HG03108 (cell line): Measurements from ENCODE around the gene SCML1.
"Not testable (repeated sequence)": the region's sequence is repeated elsewhere in the genome, so short reads cannot be mapped to it uniquely, and the experiment has no call there.

ENCODE experiments used
- ATAC-seq: cut with Tn5 transposase; IDR thresholded peaks from one replicate; pipeline ENCODE4 v1.9.1; 2021; ENCODE audit warnings: moderate library complexity; ENCODE audit not compliant: unreplicated experiment

Gene SCML1

DNA sequence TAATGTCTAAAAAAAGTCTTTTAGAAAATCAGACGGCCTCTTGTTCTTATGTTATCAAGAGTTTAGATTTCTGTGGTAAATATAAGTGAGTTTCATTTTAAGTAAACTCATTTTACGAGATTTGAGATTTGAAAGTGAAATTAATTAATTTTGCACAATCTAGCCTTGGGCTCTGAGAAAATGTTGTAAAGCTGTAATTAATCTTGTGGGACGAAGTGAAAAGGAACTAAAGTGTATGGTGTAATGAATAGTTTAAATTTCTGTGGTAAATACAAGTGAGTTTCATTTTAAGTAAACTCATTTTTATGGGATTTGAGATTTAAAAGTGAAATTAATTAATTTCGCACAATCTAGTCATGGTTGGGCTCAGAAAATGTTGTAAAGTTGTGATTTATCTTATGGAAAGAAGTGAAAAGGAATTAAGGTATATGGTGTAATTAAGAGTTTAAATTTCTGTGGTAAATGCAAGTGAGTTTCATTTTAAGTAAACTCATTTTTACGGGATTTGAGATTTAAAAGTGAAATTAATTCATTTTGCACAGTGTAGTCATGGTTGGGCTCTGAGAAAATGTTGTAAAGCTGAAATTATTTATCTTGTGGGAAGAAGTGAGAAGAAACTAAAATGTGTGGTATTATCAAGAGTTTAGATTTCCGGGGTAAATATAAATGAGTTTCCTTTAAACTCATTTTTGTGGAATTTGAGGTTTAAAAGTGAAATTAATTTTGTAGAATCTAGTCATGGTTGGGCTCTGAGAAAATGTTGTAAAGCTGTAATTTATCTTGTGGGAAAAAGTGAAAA lies 1.6 kb downstream of the SCML1 start:
- no peak for ATAC-seq

DNA sequence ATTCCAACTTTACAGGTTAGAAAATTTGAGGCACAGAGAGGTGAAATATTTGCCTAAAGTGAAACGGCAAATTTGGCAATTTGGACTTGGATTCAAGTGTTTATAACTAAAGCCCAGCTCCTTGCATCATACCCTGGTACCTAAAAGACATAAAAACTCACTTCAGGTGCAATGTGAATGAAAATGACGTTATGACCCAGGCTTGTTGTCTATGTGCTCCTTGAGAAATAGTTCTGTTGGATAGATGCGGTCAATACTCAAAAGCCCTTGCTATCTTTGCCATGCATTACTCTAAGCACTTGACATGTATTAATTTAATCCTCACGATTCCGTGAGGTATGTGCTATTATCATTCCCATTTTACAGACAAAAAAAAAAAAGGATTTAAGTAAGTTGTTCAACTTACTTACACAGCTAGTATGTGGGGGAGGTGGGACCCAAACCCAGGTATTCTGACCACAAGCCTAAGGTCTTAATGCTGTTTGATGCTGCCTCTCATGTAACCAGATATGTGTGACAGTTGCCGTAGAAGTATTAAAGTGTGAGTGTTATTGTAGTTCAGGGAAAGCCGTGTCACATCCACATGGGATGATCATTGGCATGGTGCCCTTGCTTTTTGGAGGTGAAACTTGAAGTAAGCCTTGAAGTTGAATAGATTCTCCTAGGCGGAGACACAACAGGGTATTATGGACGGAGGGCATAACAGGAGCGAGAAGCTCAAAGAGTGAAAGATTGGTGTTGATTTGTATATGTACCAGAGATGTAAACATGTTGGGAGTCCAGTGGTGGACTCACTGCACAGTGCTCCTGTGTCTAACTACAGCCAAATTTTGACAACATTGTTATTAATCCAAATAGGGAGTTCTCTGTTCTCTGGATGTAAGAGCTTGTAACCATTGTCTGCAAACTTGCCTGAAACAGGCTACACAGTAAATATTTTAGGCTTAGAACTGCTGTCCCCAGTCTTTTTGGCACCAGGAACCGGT lies 3.1 kb downstream of the SCML1 start:
- no peak for ATAC-seq

DNA sequence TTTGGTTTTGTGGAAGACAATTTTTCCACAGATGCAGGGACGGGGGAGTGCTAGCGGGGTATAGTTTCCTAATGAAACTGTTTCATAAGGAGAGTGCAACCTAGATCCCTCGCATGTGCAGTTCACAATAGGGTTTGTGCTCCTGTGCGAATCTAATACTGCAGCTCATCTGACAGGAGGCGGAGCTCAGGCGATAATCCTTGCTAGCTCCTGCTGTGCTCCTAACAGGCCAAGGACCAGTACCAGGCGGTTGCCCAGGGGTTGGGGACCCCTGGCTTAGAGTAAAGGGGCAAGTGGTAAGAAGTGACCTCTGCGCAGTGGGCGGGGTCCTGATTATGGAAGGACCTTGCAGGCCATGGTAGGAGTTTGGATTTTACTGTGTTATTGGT lies 3.8 kb downstream of the SCML1 start:
- no peak for ATAC-seq

DNA sequence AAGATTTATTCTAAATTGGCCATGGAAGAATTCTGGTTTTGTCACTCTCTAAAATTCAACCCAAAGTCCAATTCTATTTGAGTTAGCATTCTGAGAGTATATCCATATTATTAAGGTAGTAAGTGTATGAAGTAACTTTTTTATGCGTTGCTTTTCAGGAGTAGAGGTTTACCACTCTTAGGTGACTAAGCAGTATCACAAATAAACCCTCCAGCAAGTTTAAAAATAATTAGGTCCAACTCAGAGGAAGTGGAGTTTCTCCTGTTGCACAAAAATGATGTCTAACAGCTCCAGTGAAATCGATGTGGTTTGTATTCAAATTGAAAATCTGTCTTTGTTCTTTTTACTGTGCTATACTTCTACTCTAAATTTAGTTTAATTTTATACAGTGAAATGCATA lies 6.6 kb downstream of the SCML1 start:
- ATAC-seq: no peak

DNA sequence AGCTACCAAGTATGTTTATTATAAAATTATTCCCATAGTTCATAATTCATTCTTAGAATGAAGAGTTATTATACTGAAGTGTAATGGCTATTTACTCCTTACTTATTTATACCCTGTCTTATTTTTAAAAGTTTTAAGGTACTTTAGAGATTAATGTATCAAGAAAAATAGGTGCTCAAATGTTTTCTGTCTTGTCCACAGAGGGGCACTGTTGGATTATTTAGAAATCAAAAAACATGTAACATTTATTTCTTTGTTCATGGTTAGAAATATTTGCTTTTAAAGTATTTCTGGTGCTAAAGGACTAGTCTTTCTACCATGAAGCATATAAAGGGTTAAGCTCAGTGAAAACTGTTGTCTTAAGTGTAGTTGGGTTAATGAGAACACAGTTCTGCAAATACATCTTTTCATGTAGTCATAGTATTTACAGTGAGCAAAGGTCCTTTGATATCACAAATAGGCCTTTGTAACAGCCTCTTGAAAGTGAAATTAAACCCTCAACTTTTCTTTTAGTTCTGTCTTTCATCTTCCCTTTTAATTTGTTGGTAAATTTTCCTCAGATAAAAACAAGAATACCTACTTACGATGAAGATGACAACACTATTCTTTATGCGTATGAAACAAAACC lies 7.7 kb downstream of the SCML1 start:
- ATAC-seq: no peak

DNA sequence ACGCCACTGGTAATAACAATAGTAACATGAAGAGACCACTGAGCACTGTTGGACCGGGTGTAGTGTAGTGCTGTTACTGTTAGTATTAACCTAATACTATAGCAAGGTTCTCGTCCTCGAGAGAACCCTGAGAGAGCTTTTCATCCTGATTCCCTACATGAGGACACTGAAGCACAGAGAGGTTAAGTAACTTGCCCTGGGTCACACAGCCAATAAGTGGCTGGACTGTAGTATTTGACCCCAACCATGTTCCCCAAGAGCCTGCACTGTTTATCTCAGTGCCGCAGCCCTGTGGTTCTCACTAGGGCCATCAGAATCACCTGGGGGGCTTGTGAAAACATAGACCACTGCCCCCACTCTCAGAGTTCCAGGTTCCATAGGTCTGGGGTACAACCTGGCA lies 10.4 kb downstream of the SCML1 start:
- no peak for ATAC-seq

DNA sequence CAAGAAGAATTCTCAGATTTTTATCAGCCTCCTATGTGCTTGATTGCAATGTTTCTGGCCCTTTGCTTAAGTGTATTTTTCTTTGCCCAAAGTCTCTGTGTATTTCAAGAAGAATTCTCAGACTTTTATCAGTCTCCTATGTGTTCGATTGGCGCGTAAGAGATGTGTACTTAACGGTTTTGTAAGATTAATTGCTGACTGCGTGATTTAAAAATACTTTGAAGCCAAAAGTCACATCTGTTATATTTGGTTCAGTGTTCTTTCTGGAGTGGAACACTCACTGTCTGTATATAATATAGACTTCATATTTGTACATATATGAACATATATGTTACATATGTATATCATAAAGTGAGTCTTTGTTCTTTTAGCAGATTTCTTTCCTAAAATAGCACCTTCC lies 11.4 kb downstream of the SCML1 start:
- ATAC-seq: no peak

DNA sequence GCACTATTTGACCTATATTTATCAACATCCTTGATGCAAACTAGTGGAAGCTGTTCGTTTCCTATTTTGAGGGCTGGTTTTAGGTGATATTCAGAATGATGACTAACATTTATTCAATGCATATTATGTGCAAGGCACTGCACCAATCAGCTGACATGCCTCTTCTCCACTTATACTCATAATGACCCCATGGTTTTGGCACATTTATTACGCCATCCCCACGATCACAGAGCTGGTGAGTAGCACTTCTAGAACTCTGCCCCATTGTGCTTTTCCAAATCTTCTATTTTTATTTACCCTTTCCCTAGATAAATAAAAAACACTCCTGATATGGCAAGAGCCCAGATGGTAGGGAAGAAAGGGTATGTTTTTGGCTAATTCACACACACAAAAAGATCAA lies 13.1 kb downstream of the SCML1 start:
- ATAC-seq: no peak

DNA sequence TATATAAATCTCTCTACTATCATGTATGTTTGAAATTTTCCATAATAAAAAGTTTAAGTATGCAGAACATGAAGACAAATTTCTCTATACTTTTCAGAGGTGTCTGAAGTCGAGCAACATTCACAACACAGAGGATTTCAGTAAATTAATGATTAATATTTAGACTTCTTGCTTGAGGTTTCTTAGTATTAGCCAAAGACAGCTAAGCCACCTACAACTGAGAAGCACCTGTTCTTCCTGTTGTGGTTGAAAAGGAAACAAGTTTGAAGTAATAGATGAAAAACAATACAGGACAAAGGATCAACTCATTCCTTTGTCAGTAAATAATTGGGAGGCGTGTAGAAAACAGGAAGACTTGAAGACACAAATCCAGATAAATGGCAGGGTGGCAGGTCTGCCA lies 21.1 kb downstream of the SCML1 start:
- ATAC-seq: peak; percentile 85

DNA sequence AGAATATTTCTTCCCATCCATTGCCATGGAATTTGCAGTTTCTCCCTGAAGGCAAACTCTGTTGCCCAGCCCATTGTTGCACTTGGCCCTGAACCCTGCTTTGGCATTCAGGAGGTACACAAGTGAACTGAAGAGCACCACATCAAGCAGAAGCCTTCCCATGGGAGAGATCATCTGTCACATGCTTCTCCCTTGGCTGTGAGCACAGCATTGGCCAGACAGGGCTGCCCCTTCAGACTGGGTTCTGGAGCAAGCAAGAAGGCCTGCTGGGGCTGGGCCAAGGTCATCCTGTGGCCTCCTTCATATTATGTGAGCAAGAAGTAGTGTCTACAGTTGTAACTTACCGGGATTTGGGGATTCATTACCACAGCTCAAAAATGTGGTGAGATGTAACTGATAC lies 22.7 kb downstream of the SCML1 start:
- no peak for ATAC-seq

DNA sequence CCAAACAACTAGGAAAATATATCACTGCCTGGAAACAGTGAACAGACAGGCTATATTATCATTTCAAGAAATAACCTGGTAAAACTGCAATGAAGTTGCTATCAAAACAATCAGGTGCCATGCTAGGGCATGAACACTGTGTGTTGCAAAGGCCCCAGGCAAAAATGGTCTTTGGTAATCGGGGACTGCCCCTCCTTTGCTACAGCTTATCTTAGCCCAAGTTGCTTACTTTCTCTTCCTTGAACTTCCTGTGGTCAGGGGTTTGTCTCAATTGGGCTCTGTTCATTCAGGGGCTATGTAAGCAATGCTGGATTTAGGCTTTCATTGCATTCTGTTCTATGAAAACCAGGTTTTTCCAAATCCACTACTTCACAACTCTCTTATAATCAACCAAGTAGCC lies 30.4 kb downstream of the SCML1 start:
- ATAC-seq: no peak

DNA sequence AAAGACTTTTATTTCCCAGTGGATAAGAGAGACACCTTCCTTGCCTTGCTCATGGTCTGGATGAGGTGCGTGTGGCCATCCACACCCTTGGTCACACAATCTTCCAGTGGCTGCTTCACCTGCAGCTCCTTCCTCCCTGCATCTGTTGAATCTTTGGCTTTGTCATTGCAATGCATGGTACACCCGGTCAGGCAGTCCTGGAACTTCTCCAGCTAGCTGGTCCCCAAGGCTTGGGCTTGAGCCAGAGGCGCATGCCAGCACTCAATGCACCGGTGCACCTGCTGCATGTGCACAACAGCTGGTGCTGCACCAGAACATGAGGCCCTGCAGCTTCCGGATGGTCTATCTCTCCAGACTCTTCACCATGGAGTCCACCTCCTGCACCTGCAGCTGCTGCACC lies 31.7 kb downstream of the SCML1 start:
- no peak for ATAC-seq

DNA sequence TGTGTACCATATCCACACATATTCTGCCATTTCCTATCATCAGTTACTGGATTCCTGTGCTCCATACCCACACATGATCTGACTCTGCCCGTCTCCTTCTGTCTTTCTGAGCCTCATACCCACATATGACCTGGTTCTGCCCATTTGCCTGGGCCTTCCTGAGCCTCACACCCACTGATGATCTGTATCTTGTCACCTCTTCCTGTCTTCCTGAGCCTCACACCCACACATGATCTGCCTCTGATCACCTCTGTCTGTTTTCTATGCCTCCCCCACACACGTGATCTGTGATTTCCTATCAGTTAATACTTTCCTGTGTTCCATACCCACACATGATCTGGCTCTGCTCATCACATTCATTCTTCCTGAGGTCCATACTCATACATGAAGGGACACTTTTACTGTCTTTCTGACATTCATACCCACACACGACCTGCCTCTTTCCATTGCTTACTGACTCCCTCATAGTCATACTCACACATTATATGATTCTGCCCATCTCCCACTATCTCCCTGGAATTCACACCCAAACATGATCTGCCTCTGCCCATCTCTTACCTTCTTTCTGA lies 32.5 kb downstream of the SCML1 start:
- ATAC-seq: no peak

DNA sequence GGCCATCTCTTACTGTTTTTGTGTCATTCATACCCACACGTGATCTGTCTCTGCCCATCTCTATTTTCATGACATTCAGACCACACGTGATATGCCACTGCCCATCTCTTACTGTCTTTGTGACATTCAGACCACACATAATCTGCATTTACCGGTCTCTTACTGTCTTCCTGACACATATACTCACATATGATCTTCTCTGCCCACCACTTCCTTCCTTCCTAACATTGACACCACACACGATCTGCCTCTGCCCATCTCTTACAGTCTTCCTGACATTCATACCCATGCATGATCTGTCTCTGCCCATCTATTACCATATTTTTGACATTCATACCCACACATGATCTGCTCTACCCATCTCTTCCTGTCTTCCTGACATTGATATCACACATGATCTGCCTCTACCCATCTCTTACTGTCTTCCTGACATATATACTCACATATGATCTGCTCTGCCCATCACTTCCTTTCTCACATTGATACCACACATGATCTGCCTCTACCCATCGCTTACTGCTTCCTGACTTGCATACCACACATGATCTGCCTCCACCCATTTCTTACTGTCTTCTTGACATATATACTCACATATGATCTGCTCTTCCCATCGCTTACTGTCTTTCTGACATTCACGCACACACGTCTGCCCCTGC lies 36.1 kb downstream of the SCML1 start:
- no peak for ATAC-seq

DNA sequence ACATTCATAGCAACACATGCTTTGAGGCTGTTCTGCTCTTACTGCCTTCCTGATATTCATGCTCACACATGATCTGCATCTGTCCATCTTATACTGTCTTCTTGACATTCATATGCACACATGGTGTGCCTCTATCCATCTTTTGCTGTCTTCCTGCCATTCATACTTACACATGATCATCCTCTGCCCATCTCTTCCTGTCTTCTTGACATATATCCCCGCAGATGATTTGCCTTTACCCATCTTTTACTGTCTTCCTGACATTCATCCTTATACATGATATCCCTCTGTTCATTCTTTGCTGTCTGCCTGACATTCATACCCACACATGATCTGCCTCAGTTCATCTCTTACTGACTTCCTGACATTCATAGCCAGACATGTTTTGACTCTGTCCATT lies 36.8 kb downstream of the SCML1 start:
- ATAC-seq: no peak

DNA sequence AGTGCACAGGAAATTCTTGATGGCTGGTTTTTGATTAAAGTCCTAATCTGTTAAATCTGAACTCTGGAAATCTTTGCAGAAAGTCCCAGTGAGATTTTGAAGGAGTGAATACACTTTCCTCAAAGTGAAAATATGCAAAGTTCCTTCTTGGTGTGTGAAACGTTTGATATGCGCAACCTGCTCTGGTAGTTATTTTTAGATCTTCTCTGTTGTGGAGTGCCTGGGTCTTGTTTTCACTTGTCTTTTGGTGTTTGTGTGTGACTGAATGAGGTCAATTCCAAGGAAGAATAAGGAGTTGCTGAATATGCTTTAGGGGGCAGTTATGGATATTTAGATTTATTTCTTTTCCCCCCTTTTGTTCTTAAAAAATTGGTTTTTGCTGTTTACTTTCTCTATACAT lies 41.7 kb downstream of the SCML1 start:
- ATAC-seq: no peak

DNA sequence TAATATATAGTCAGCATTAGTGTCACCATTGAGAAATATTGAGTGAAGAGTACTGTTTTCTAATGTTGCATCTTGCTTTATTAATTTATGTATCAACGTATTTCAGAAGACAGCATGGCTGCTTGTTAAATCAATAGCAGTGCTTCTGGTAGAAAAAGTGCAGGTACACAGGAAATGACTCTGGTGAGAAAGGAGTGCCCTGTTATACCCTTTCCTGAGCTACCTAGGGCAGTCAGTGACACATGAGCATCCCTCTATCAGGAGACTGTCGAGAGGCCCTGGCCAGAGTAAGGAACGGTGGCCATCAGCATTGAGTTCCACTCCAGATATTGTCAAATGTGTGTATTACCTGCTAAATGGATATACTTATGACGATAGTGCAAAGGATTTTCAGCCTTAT lies 42.1 kb downstream of the SCML1 start:
- no peak for ATAC-seq

DNA sequence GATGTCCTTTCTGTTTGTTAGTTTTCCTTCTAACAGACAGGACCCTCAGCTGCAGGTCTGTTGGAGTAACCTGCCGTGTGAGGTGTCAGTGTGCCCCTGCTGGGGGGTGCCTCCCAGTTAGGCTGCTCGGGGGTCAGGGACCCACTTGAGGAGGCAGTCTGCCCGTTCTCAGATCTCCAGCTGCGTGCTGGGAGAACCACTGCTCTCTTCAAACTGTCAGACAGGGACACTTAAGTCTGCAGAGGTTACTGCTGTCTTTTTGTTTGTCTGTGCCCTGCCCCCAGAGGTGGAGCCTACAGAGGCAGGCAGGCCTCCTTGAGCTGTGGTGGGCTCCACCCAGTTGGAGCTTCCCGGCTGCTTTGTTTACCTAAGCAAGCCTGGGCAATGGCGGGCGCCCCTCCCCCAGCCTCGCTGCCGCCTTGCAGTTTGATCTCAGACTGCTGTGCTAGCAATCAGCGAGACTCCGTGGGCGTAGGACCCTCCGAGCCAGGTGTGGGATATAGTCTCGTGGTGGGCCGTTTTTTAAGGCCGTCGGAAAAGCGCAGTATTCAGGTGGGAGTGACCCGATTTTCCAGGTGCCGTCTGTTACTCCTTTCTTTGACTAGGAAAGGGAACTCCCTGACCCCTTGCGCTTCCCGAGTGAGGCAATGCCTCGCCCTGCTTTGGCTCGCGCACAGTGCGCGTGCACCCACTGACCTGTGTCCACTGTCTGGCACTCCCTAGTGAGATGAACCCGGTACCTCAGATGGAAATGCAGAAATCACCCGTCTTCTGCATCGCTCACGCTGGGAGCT lies 49.5 kb downstream of the SCML1 start:
- ATAC-seq: not testable (repeated sequence)

DNA sequence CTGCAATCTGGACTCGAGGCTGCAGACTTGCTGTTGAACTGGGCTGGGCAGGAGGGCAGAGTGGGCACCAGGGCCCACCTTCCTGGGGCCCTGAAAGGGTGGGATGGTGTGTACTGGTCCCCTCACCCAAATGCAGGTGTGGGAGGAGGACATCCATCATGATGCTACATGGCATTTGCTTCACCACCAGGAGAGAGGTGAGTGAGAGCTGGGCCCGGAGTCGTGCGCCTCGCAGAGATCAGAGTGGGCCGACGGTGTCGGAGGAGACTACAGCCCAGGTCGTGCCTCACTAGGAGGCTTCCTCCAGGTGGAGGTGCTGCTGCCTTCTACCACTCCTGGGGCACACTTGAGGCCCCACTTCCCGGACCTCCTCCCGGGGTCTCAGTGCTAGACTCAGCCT lies 50.3 kb downstream of the SCML1 start:
- ATAC-seq: no peak

DNA sequence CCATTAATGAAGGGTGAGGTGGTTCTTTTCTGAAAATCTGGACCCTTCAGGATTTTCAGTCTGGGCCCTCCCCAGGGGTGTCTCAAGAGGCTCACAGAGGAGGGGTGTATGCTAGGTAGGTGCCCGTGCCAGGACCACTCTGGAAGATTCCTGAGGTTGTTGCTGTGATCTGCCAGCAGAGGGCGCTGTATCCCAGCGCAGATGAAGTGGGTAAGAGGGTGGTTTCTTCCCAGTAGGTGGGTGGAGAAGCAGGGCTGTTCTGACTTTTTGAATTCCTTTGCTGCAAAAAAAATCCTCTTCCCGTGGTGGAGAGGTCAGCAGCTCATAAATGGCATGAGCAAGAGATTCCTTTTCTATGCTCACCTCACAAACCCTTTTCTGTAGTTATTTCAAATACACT lies 51.1 kb downstream of the SCML1 start:
- no peak for ATAC-seq
